HG03196 (cell line): ENCODE results near the gene KCNK4.

Experiments used
- ATAC-seq: cut with Tn5 transposase; IDR thresholded peaks from one replicate; pipeline ENCODE4 v1.9.1; 2021; ENCODE audit not compliant: unreplicated experiment

Gene KCNK4

GRCh38 chr11:64253043-64253442 is 38.1 kb upstream of the KCNK4 start:
- ATAC-seq = no peak

DNA sequence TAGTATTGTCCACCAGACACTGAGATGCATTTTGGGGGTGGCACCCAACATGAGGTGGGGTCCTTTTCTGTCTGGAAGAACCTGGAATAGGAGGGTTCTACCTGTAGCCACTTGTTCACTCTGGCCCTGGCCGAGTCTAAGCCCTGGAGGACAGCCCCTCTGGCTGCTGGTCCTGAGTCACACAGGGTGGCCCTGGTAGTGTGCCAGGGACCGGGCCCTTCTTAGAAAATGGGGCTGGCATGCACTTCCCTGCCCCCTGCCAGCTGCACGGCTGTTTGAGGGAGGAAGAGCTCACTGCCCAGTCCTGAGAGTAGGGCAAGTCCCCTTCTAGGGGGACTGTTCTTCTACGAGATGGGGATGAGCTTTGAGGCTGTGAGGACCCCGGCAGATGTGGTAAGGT is 37.6 kb upstream of the KCNK4 start:
- no peak for ATAC-seq

DNA sequence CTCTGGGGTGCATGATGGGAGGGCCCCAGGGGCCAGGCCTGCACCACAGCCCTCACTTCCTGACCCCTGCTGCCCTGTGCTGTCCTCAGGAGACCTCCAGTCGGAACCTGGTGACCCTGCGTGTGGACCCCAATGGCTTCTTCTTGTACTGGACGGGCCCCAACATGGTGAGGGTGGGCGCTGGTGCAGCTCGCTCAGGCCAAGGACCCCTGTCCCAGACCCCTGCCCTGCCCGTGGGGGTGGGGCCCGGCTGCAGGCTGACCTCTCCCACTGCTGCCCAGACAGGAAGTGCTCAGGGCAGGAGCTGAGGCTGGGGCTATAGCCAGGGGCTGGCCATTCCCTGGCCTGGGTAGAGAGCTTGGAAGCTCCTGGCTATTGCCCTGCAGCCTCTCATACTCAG is 36.8 kb upstream of the KCNK4 start:
- ATAC-seq = no peak

- no peak for ATAC-seq
Measured at GRCh38 chr11:64255135-64256128, 35.7 kb upstream of the KCNK4 start.

DNA sequence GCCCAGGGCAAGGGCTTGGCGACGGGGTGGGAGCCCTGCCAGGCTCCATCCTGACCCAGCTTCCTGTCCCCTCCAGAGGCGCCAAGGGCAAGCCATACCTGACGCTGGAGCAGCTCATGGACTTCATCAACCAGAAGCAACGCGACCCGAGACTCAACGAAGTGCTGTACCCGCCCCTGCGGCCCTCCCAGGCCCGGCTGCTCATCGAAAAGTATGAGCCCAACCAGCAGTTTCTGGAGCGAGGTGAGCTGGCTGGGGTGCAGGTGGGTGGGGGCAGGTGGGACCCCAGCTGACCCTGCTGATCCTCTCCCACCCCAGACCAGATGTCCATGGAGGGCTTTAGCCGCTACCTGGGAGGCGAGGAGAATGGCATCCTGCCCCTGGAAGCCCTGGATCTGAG is 34.8 kb upstream of the KCNK4 start:
- no peak for ATAC-seq

DNA sequence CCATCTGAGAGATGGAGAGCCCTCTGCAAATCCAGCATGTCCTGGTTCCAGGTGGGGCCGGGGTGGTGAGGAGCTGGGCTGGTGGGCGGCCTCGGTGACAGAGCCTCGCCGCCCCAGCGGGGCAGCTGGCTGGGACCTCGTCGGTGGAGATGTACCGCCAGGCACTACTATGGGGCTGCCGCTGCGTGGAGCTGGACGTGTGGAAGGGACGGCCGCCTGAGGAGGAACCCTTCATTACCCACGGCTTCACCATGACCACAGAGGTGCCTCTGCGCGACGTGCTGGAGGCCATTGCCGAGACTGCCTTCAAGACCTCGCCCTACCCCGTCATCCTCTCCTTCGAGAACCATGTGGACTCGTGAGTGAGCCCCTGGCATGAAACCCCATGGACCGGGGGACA is 32.7 kb upstream of the KCNK4 start:
- ATAC-seq = no peak

DNA sequence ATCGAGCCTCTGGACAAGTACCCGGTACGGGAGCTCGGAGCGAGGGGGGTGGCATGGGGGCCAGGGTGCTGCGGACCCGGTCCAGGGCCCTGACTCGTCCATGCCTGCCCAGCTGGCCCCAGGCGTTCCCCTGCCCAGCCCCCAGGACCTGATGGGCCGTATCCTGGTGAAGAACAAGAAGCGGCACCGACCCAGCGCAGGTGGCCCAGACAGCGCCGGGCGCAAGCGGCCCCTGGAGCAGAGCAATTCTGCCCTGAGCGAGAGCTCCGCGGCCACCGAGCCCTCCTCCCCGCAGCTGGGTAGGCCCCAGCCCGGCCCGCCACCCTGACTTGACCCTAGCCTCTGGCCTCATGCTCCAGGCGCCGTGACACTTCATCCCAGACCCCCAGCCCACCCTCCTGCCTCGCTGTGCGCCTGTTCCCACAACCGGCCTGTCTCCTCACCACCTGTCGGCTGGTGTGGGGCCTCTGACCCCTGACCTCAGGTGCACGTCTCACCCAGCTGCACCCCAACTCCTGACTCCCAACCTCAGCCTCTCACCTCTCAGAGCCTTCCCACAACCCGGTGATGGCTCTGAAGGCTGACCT is 32.1 kb upstream of the KCNK4 start:
- no peak for ATAC-seq

DNA sequence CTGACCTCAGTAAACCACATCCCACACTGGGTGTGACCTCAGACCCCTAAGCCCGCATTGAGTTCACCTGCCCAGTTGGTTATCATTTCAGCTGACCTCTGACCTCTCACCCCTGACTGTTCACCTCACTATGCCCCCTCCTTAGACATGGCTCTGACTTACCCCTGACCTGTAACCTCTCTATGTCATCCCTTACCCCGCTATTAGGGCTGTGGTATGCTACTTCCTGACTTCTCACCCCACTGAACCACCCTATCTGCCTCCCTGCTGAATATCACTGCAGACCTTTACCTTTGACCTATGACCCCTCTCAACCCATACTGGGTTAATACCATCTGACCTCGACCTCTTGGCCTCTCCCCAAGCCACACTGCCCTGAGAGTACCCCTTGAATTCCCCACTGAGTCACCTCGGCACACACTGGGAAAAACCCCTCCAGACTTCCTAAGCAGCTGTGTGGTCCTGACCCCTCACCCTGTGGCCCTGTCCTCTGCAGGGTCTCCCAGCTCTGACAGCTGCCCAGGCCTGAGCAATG is 31.5 kb upstream of the KCNK4 start:
- no peak for ATAC-seq

DNA sequence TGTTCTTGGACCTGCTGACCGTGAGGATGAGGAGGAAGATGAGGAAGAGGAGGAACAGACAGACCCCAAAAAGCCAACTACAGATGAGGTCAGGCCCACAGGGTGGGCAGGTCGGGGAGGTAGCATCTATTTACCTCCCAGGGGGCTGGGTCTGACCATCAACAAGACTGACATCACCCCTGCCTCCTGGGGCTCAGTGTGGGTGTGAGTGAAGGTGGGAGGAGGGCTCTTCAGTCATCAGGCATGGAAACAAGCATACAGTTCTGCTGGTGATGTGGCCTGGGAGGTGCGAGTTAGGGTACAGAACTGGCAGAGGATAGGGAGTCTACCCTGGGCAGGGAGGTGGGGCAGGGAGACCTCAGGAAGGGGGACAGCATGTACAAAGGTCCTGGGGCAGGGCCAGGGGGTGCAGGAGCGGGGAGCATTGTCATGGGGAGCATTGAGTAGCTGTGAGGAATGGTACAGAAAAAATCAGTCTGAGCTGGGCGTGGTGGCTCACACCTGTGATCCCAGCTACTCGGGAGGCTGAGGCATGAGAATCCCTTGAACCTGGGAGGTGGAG is 30.9 kb upstream of the KCNK4 start:
- no peak for ATAC-seq

DNA sequence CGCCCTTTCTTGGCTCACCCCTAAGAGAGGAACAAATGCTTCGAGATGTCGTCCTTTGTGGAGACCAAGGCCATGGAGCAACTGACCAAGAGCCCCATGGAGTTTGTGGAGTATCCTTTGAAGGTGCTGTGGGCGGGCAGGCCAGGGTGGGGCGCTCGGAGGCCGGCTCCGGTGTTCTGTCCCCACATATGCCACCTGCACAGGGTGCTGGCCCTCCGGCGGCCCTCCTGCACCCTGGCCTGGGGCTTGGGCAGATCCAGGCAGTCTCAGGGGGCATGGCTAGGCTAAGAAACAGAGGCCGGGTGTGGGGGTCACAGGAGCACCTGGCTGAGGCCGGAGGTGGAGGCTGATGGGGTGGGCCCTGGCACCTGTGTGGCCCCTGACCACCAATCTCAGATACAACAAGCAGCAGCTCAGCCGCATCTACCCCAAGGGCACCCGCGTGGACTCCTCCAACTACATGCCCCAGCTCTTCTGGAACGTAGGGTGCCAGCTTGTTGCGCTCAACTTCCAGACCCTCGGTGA is 29.5 kb upstream of the KCNK4 start:
- ATAC-seq = no peak

DNA sequence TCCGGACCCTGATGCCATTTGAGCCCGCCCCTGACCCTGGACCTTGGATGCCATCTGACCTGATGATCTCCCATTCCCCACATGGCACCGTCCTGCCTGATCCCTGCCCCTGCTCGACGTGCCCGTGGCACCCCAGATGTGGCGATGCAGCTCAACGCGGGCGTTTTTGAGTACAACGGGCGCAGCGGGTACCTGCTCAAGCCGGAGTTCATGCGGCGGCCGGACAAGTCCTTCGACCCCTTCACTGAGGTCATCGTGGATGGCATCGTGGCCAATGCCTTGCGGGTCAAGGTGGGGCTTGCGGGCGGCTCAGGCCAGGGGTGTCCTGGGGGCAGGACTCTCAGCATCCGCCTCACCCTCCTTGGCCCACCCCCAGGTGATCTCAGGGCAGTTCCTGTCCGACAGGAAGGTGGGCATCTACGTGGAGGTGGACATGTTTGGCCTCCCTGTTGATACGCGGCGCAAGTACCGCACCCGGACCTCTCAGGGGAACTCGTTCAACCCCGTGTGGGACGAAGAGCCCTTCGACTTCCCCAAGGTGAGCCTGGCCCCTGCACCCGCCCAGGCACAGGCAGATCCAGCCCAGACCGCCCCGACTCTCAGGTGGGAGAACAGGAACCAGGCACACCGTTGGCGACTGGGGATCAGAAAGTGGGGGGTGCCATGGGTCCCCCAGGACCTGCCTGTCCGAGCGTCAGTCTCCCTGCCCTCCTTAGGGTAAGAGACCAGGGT is 28.7 kb upstream of the KCNK4 start:
- no peak for ATAC-seq

DNA sequence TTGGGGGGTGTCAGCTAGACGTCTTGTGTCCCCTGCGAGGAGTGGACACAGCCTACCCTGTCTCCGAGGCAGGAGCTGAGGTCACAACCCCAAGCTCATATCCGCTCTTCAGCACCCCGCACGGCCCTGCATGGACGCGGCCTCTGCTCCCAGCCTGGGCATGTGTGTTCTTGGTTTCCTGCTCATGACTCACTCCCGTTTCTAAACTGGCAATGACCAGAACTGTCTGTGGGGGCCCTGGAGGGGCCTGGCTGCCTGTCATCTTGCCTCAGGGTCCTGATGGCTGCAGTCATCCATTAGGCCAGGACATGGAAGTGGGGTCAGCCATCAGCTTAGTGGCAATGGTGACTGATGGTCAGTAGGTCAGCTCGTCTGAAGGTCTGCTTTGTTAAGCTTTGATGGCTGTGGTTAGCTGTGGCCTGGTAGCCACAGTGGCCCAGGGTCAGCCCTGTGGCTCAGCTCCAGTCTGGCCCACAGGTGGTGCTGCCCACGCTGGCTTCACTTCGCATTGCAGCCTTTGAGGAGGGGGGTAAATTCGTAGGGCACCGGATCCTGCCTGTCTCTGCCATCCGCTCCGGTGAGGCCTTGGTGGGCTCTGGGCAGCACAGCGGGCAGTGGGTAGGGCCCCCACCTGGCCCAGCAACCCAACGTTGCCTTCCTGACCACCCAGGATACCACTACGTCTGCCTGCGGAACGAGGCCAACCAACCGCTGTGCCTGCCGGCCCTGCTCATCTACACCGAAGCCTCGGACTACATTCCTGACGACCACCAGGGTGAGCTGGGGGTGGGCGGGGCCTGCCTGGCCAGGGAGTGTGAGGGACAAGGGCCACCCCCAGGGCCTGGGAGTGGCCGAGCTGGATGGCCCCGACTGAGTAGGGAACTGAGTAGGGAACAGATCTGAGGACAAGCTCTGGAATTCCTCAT is 27.8 kb upstream of the KCNK4 start:
- no peak for ATAC-seq

- ATAC-seq = no peak
Measured at GRCh38 chr11:64263947-64264317, 27.2 kb upstream of the KCNK4 start.

GRCh38 chr11:64264371-64264852 is 26.7 kb upstream of the KCNK4 start:
- ATAC-seq = no peak

DNA sequence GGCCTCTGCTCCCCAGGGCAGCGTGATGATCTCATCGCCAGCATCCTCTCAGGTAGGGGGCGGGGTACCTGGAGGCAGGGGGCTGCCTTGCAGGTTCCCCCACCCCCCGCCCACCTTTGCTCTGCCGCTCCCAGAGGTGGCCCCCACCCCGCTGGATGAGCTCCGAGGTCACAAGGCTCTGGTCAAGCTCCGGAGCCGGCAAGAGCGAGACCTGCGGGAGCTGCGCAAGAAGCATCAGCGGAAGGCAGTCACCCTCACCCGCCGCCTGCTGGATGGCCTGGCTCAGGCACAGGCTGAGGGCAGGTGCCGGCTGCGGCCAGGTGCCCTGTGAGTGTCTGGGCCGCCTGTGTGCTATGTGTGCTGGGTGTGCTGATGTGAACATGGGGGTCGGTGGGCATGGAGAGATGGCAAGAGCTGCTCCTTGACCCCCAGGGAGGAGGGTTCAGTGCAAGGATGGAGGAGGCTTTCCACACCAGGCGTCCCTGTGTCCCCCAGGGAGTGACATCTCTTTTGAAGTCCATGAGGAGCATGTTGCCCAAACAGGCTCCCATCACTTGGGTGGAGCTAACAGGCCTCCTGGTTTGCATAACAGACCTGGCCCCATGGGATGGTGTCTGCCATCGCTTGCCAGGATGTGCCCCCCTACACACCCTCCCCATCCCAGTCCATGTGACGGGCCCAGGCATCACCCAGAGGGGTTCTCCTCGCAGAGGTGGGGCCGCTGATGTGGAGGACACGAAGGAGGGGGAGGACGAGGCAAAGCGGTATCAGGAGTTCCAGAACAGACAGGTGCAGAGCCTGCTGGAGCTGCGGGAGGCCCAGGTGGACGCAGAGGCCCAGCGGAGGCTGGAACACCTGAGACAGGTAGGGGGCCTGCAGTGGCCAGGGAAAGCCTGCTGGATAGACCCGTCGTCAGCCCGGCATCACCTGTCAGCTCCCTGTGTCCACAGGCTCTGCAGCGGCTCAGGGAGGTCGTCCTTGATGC is 25.6 kb upstream of the KCNK4 start:
- ATAC-seq = no peak

GRCh38 chr11:64266339-64266738 is 24.8 kb upstream of the KCNK4 start:
- no peak for ATAC-seq

- no peak for ATAC-seq
Measured at GRCh38 chr11:64267207-64267945, 23.7 kb upstream of the KCNK4 start.
